Stimulated activated effector memory CD8-positive, alpha-beta T cell treated with anti-CD3 and anti-CD28 coated beads, Interleukin-12 subunit alpha, Interleukin-12 subunit beta, amount 100 ng/mL, for 72 hours (primary cell): ENCODE results near the gene CACNA1I.
A peak's percentile ranks its signal among the peaks of the same experiment; 100 is the strongest.

ENCODE experiments used
- ATAC-seq: fragments of 150-1000 bp; cut with Tn5 transposase; 2 replicates; pipeline ENCODE4 v1.10.0; 2021
- DNase-seq, 2 donors: peaks; one replicate each; pipeline ENCODE4 v3.0.0; 2021 to 2022; ENCODE audit warnings: low spot score in 2 of 2
- H3K27ac Mint-ChIP-seq: one replicate; pipeline ENCODE4 v1.8.0; 2022; ENCODE audit warnings: mild to moderate bottlenecking, mixed read lengths
- H3K36me3 Mint-ChIP-seq: one replicate; pipeline ENCODE4 v1.8.0; 2022; ENCODE audit warnings: mild to moderate bottlenecking, mixed read lengths
- H3K4me1 Mint-ChIP-seq: one replicate; pipeline ENCODE4 v1.8.0; 2022; ENCODE audit warnings: mixed read lengths
- H3K4me3 Mint-ChIP-seq: one replicate; pipeline ENCODE4 v1.8.0; 2022; ENCODE audit warnings: mild to moderate bottlenecking, mixed read lengths
- H3K9me3 Mint-ChIP-seq: one replicate; pipeline ENCODE4 v1.8.0; 2022; ENCODE audit warnings: mixed read lengths

CACNA1I gene

GRCh38 chr22:39652990-39653786 is 82.6 kb downstream of the CACNA1I start:
- DNase-seq (no peak), ATAC-seq (peak; percentile 66)
- Mint-ChIP-seq H3K4me1 (peaks cover 24% of the 10 kb centered on the region), H3K9me3 (no peaks in the 10 kb centered on the region), H3K4me3 (no peak overlapping the region), H3K36me3 (no peaks in the 10 kb centered on the region), H3K27ac (no peak overlapping the region)

GRCh38 chr22:39653787-39654077 is 83.2 kb downstream of the CACNA1I start:
- DNase-seq (no peak), ATAC-seq (no peak)
- Mint-ChIP-seq H3K27ac (no peak overlapping the region), H3K4me3 (no peak overlapping the region), H3K4me1 (peaks cover 29% of the 10 kb centered on the region), H3K36me3 (no peaks in the 10 kb centered on the region), H3K9me3 (no peaks in the 10 kb centered on the region)

- Mint-ChIP-seq H3K27ac (peak overlapping the region; percentile 8), H3K4me1 (peaks cover 35% of the 10 kb centered on the region), H3K36me3 (no peaks in the 10 kb centered on the region), H3K9me3 (no peaks in the 10 kb centered on the region), H3K4me3 (no peak overlapping the region)
- ATAC-seq (no peak), DNase-seq (no peak)
Measured at GRCh38 chr22:39654131-39654926, 83.8 kb downstream of the CACNA1I start.

GRCh38 chr22:39655004-39655579 is 84.5 kb downstream of the CACNA1I start:
- Mint-ChIP-seq H3K27ac (no peak overlapping the region), H3K36me3 (no peaks in the 10 kb centered on the region), H3K4me3 (no peak overlapping the region), H3K9me3 (no peaks in the 10 kb centered on the region), H3K4me1 (peaks cover 43% of the 10 kb centered on the region)
- no peak for DNase-seq
- no peak for ATAC-seq

GRCh38 chr22:39655831-39656230 is 85.3 kb downstream of the CACNA1I start:
- Mint-ChIP-seq H3K36me3 (no peaks in the 10 kb centered on the region), H3K4me1 (peaks cover 43% of the 10 kb centered on the region), H3K9me3 (no peaks in the 10 kb centered on the region), H3K4me3 (no peak overlapping the region), H3K27ac (no peak overlapping the region)
- DNase-seq (no peak), ATAC-seq (no peak)

- no peak overlapping the region for H3K27ac Mint-ChIP-seq
Measured at GRCh38 chr22:39656495-39657490, 86.2 kb downstream of the CACNA1I start.

DNA sequence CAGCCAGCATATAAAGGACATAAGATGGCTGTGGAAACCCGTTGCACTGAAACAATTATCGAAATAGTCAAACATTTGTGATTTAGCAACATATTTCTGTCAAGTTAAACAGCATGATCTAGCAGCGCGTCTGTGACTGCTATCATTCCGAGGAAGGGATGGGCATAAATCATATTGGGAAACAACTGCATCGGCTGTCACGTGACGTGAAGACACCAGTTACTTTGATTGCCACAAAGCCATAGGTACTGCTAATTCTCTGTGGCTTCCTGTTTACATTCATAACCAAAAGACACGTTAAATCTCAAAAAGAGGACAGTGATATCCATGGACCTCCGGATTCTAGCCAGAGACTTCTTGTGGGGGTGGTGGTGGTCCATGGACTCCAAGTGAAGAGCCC is 87.8 kb downstream of the CACNA1I start:
- Mint-ChIP-seq H3K4me3 (peak overlapping the region; percentile 44), H3K27ac (peak overlapping the region; percentile 68), H3K4me1 (peaks cover 55% of the 10 kb centered on the region), H3K9me3 (no peaks in the 10 kb centered on the region), H3K36me3 (no peaks in the 10 kb centered on the region)
- DNase-seq, result no peak
- peak; percentile 38 for ATAC-seq

More at GRCh38 chr22:39656495-39657490, 86.2 kb downstream of the CACNA1I start:
- Mint-ChIP-seq H3K4me3 (no peak overlapping the region), H3K4me1 (peaks cover 43% of the 10 kb centered on the region), H3K36me3 (no peaks in the 10 kb centered on the region), H3K9me3 (no peaks in the 10 kb centered on the region)
- DNase-seq (no peak), ATAC-seq (no peak)

DNA sequence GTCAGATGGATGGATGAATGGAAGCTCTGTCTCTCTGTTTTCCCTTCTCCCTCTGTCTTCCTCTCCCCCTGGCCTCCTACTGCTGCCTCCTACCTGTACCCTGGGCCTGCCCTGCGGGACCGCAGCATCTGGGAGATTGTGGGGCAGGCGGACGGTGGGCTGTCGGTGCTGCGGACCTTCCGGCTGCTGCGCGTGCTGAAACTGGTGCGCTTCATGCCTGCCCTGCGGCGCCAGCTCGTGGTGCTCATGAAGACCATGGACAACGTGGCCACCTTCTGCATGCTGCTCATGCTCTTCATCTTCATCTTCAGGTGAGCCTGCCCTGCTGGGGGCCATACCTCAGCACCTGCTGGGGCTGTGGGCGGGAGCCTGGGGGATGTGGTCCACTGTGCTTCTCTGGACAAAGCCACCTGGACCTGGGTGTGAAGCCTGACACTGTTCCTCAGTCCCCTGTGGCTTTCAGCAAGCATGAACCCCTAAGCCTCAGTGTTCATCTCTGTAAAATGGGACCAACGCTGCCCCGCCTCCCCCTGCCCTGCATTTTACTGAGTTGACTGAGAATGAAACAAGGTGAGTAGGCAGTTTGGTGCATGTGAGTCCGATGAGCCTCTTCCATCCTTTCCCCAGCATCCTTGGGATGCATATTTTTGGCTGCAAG is 88.4 kb downstream of the CACNA1I start:
- Mint-ChIP-seq H3K36me3 (no peaks in the 10 kb centered on the region), H3K4me1 (peaks cover 59% of the 10 kb centered on the region), H3K4me3 (peak overlapping the region; percentile 44), H3K27ac (peak overlapping the region; percentile 68), H3K9me3 (no peaks in the 10 kb centered on the region)
- ATAC-seq, result no peak
- DNase-seq, result no peak

GRCh38 chr22:39661501-39661841 is 90.9 kb downstream of the CACNA1I start:
- peak overlapping the region; percentile 40 for H3K27ac Mint-ChIP-seq
- H3K36me3 Mint-ChIP-seq, result no peaks in the 10 kb centered on the region
- H3K4me1 Mint-ChIP-seq, result peaks cover 55% of the 10 kb centered on the region
- ATAC-seq, result no peak
- no peaks in the 10 kb centered on the region for H3K9me3 Mint-ChIP-seq
- H3K4me3 Mint-ChIP-seq, result peak overlapping the region; percentile 66
- no peak for DNase-seq

DNA sequence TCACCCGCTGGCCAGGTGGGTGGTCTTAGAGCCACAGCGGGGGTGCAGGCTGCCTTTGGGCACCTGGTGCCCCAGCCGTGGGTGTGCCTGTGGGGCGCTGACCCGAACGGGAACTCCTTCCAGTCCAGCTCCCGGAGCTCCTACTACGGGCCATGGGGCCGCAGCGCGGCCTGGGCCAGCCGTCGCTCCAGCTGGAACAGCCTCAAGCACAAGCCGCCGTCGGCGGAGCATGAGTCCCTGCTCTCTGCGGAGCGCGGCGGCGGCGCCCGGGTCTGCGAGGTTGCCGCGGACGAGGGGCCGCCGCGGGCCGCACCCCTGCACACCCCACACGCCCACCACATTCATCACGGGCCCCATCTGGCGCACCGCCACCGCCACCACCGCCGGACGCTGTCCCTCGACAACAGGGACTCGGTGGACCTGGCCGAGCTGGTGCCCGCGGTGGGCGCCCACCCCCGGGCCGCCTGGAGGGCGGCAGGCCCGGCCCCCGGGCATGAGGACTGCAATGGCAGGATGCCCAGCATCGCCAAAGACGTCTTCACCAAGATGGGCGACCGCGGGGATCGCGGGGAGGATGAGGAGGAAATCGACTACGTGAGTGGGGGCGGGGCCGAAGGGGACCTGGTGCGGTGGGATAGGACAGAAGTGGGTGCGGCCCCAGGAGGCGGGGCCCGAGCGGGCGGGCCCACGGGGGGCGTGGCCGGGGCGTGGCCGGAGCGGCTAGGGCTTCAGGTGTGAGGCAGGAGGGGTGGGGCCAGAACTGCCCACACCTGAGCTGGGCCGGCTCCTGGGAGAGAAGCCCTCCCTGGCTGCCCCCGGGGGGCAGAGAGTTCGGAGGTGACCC is 91.5 kb downstream of the CACNA1I start:
- Mint-ChIP-seq H3K9me3 (no peaks in the 10 kb centered on the region), H3K27ac (peak overlapping the region; percentile 40), H3K36me3 (no peaks in the 10 kb centered on the region), H3K4me3 (peak overlapping the region; percentile 66), H3K4me1 (peaks cover 49% of the 10 kb centered on the region)
- ATAC-seq (peak; percentile 81), DNase-seq (peak; percentile 58 to 81)

GRCh38 chr22:39662686-39663052 is 92.1 kb downstream of the CACNA1I start:
- Mint-ChIP-seq H3K27ac (no peak overlapping the region), H3K36me3 (no peaks in the 10 kb centered on the region), H3K4me3 (peak overlapping the region; percentile 66), H3K4me1 (peaks cover 47% of the 10 kb centered on the region), H3K9me3 (no peaks in the 10 kb centered on the region)
- DNase-seq, result no peak
- no peak for ATAC-seq

DNA sequence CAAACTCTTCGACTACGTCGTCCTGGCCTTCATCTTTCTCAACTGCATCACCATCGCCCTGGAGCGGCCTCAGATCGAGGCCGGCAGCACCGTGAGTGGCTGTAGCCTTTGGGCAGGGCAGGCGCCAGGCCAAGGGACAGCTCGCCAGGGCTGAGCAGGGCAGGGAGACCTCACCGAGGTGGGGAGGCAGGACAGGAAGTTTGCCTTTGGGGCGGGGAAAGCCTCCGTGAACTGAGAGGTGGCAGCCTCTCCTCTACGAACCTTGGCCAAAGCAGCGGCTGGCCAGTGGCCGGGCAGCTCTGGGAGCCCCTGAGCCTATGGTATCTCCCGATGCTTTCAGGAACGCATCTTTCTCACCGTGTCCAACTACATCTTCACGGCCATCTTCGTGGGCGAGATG is 93.2 kb downstream of the CACNA1I start:
- Mint-ChIP-seq H3K4me3 (peak overlapping the region; percentile 66), H3K36me3 (no peaks in the 10 kb centered on the region), H3K9me3 (no peaks in the 10 kb centered on the region), H3K27ac (no peak overlapping the region), H3K4me1 (peaks cover 36% of the 10 kb centered on the region)
- DNase-seq, result no peak
- no peak for ATAC-seq

DNA sequence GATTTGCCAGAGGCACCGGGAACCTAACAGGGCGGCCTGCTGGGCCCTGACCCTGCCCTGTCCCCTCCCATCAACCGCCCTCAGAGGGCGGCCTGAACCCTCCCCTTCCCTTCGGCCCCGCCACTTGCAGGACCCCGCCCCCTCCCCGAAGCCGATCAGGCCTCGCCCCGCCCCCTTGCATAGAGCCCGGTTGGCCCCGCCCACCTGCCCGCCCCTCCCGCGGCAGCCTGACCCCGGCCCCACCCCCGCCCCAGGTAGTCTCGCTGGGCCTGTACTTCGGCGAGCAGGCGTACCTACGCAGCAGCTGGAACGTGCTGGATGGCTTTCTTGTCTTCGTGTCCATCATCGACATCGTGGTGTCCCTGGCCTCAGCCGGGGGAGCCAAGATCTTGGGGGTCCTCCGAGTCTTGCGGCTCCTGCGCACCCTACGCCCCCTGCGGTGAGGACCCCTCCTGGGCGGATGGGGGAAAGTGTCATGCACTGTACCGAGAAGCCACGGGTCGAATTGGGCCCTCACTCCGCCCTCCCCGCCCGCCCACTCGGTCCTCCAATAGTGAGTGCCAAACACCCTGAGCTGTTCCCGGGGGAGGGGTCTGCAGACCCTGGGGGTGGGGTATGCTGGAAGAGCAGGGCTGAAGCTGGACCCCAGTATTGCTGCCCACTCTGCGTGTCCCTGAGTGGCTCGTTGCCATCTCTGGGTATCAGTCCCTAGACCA is 94.1 kb downstream of the CACNA1I start:
- H3K27ac Mint-ChIP-seq, result no peak overlapping the region
- peaks cover 27% of the 10 kb centered on the region for H3K4me1 Mint-ChIP-seq
- peak overlapping the region; percentile 66 for H3K4me3 Mint-ChIP-seq
- ATAC-seq (no peak), DNase-seq (no peak)
- no peaks in the 10 kb centered on the region for H3K36me3 Mint-ChIP-seq
- H3K9me3 Mint-ChIP-seq, result no peaks in the 10 kb centered on the region
